Ramos (cell line): Measurements from ENCODE around the gene TMCC1.
"Not testable (repeated sequence)": the region's sequence is repeated elsewhere in the genome, so short reads cannot be mapped to it uniquely, and the experiment has no call there.

ENCODE experiments used
- in situ Hi-C: fragments of 300-500 bp; cut with MboI; formaldehyde crosslinking; loops from one replicate; pipeline ENCODE4 v1.14.3; 2022; ENCODE audit warnings: low sequenced_read_pairs; ENCODE audit not compliant: unreplicated experiment

The TMCC1 gene

DNA sequence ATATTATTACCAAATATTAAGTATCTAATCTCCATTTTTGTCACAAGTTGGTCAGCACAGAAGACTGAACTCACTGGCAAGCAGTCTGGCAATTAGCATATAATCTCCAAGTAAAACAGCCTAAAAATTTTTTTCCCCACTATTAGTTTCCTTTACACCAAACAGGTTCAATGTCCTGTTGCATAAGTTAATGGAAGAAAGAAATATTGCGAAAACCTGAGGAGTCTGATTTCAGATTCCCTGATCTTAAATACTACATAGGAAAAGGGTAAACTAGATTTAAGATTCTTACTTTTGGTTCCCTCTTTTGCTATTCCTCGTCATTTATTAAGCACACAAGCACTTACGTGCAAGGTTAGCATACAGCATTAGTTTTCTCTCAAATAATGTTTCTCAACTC, 153.9 kb downstream of the TMCC1 start:
- in situ Hi-C loops: no loop called here

DNA sequence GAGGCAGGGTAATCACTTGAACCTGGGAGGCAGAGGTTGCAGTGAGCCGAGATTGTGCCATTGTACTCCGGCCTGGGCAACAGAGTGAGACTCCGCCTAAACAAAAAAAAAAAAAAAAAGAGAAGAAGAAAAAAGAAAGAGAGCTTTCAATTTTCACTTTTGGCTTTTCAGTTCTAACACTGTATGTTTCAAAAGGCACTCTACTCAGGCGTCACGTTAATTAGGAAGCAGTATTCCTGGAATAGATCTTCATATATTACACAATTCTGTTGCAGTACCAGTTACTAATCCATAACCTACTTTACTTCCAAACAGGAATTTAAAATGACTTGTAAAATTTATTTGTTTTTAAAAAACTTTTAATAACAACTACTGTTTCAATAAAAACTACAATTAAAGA, 155.3 kb downstream of the TMCC1 start:
- in situ Hi-C loops: no loop called here

DNA sequence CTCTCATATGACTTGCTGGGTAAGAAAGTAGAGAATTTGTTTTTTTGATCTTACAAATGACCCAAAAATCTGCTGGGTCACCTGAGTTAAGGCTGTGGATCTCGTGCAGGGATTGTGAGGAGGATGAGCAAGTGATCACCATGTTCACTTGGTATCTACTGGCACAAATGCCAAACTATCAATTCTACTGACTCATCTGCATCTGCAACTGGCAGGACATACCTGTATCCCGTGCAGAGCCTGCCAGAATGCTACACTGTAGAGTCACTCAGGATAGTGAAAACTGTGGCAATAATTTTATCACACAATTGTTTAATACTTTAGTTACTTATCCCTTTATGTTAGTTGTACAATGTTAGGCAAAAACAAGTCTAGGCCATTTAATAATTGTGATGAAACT, 157.4 kb downstream of the TMCC1 start:
- in situ Hi-C loops: no loop called here

DNA sequence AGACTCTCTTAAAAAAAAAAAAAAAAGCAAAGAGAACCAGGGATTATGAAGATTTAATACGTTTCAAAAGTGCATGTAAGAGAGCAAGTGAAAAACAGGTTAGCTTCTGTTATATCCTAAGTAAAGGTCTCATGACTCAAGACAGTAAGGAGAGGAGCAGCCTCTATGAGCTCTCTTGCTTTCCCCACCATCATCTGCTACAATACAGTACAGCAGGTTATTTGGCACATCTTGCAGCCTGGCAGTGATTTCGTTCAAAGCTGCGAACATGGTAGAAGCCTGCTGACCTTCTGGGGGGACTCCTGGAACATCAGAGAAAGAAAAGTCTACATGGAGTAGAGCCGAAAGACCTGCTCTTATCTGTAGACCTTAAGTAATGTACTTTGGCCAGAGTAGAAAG, 157.9 kb downstream of the TMCC1 start:
- in situ Hi-C loops: no loop called here

DNA sequence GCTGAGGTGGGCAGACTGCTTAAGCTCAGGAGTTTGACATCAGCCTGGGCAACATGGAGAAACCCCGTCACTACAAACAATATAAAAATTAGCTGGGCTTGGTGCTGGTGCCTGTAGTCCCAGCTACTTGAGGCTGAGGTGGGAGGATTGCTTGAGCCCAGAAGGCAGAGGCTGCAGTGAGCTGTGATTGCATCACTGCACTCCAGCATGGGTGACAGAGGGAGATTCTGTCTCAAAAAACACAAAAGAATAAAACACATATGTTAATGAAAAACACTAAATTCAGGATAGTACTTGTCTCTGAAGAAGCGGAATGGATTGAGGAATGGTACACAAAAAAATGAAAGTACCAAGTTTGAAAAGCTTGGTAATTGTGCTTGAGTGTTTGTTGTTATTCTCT, 159.1 kb downstream of the TMCC1 start:
- in situ Hi-C loops: no loop called here

DNA sequence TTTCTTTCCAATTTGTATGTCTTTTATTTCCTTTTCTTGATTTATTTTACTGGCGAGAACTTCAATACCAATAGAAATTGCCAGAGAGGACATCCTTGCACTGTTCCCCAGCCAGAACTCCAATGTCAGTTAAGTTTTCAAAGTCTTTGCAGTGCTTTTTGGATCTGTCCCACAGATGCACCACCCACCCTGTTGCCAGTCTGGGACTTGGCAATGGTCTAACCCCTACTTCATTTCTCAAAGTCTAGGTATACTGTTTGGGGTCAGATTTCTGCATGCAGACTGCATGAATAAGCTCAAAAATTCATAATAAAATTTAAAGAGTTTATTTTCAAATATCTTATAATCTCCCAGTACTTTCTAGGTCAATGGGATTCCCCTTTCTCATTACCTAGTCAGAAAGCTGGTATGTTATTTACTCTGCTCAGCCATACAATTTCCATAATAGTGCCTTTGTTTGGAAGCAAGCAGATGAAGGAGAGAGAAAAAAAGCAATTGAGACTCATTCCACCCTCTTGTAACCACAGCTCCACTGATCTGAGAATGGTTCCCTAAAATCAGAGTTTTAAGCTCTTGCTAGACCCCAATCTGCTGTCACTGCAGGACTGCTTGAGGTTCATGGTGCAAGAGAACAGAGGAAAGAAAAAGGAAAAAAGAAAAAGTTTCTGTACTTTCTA, 161.2 kb downstream of the TMCC1 start:
- in situ Hi-C loops: no loop called here

DNA sequence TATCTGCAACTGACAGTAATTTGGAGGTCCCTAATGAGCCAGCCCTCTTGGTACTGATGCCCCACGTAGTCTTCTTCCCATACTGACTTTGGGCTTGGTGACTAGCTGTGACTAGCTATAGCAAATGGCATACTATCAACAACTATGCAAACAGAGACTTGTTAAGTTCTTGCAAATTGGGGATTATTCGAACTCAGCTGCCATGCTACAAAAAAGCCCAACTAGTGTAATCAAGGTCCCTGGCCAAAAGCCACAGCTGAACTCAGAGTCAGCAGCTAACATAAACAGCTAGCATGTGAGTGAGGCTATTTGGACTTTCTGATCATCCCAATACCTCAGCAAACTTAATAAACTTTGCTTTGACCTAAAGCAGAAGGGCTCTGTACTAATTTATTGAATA, 165.8 kb downstream of the TMCC1 start:
- in situ Hi-C loops: no loop called here

DNA sequence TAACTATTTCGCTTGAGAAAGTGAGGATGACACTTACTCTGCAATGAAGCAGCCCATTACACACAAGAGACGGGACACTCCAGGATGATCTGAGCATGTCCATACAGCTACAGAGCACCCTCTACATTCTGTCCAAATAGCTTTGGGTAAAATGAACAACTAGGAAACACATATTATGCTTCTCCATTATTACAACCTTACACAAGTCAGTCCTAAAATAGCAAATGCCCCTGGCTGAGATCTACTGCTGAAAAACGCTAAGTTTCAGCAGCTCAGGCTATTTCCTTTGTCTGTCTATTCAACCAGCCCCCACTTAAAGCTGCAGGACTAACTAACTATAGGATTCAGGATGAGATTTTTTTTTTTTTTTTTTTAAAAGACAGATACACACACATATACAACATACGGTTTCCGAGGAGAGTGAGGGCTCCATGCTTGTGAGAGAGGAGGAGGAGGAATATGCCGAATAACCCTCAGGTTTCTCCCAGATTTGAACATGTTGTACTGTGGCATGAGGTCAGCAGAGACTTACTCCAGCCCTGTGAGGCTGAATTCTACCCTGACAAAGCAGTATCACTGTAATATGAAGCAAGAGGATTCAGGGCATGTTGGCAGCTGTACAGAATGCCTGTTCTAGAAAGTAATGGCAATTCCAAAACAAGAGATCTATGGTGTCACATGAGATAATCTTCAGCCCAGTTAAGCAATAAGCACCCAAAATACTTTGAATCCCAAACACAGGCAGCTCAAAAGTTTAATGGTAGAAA, 169.8 kb downstream of the TMCC1 start:
- in situ Hi-C loops: no loop called here

DNA sequence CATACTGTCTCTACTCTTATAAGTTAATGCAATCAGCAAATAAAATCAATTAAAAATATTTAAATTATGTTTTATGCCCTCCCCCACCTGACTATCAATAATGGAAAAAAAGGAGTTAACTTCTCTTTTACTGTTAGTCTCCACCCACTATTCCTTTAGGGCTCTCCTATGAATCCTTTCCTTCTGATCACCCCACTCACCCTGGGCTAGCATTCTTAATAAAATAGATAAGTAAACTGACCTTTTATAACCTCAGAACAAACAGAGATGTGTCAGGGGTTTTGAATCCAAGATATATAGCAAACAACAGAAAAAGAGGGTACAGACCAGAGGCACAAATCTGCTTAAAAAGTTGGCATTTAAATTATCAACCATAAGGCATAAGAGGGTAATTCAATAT, 171.0 kb downstream of the TMCC1 start:
- in situ Hi-C loops: no loop called here

DNA sequence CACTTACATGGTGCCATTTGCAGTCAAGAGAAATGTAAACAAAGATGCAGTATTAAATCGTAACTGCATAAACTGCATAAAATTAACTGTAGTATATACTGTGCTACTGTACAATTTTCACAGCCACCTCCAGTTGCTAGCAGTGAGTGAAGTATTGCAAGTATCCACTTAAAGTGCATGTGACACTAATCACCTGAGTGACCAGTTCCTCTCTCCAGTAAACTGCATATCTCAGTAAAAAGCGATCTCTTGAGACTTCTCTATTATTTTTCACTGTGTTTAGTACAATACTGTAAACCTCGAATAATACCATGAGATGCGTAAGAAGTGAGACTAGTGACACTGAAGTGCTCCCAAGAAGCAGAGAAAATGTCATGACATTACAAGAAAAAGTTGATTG, 175.3 kb downstream of the TMCC1 start:
- in situ Hi-C loops: no loop called here

DNA sequence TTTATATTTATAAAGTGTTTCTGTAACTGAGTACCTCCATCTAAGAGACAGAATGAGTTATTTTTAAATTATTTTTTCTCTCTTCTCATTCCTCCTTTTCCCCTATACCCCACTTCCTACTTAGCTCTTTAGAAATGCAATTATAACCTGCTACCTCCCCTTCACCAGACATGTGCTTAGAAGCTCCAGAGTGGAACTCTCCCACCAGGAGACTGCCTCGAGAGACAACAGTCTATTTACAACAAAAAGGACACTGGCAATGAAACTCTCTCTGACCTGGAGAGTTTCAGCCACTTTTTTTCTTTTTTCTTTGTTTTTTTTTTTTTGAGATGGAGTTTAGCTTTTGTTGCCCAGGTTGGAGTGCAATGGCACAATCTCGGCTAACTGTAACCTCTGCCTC, 177.7 kb downstream of the TMCC1 start:
- in situ Hi-C loops: no loop called here

DNA sequence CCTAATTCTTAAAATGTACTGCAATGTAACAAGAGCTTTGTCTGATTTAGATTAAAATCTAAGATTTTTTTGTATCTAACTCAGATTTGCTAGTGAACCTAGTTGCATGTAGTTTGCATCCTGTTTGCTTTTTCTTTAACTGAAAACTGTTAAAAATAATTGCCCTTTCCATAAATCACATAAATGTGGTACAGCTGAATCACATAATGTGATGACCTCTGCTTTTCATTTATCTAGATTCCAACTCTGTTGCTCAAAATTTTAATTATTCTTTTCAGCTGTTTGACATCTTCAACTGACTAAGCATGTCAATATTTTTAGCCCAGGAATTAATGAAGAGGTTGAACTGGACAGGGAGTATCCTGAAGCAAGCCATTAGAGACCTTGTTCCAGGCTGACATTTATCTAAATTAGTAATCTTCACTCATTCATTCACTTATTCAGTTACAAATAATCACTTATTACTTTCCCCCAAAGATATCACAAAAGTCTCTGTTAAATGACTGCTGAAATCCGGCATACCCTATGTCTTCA, 185.1 kb downstream of the TMCC1 start:
- in situ Hi-C loops: no loop called here

DNA sequence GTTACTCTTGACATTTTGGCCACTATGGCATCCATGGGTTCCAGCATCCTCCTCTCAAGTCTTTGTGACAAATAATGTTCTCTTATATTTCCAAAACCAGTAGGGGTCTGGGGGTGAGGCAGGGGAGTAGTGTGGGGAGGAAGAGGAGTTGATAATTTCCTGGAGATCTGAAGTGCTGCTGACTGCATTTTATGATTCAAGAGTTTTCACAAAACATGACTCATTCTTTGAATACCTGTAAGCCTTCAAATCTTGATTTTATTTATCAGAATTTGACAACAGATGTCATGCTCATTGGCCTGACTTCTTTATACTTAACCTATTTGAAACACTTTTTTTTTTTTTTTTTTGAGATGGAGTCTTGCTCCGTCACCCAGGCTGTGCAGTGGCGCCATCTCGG, 188.2 kb downstream of the TMCC1 start:
- in situ Hi-C loops: no loop called here

DNA sequence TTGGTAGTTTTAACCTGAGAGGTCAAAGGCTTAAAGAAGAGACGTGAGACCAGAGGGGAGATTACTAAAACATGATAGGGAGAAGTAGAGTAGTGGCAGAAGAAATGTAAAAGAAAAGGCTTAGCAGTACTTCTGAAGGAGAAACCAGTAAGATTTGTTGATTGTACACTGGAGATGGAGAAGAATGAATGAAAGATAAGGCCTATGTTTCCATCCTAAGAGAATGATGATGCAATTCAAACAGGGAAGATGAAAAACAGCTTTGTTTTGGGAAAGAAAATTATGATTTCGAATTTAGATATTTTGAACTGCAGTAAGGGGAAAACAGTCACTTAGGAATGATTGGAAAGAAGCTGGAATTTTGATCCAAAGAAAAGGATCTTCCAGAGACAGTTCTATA, 189.6 kb downstream of the TMCC1 start:
- in situ Hi-C loops: no loop called here

DNA sequence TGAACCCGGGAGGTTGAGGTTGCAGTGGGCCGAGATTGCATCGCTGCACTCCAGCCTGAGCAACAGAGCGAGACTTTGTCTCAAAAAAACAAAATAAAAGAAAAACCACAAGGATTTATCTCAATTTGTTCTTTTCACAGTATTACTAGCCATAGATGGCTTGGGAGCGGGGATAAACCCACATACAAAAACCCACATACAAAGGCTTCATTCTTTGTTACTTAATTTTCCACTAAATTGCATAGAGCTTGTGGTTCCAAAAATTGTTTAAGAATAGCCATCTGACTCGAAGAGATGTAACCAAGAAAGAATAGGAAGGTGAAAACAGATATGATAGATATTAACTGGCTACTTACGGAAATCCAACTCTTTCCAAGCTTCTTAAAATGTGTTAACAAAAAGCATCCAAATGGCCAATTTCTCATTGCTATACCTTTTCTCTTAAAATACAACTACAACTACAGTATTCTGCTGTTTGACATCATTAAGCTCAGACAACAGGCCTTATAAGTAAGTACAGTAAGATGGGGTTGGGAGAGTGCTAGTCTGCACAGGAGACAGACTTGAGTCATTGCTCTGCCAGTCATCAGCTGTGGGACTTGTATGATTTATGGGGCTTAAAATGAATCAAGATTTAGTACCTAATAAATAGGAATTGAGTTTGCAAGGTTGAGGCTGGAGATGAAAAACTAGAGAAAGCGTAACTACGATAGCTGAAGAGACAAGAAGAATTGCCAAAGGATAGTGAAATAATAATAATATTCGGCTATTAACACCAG, 190.4 kb downstream of the TMCC1 start:
- in situ Hi-C loops: no loop called here

DNA sequence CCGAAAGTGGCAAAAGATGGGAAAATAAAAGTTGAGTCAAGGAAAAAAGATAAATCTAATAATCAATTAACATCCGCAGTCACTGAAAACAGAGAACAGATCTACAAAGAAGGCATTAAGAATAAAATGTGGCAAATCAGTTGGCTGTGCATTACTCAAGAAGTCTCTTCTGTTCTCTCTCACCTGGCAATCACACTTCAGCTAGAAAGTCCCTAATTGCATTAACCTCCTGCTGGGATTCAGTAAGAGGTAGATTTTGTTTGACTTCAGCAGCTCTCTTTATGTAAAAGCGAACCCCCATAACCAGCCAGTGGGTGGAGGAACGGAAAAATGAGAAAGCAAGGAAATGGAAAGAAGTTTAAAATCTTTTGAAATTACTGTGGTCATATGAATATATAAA, 192.3 kb downstream of the TMCC1 start:
- in situ Hi-C loops: no loop called here

DNA sequence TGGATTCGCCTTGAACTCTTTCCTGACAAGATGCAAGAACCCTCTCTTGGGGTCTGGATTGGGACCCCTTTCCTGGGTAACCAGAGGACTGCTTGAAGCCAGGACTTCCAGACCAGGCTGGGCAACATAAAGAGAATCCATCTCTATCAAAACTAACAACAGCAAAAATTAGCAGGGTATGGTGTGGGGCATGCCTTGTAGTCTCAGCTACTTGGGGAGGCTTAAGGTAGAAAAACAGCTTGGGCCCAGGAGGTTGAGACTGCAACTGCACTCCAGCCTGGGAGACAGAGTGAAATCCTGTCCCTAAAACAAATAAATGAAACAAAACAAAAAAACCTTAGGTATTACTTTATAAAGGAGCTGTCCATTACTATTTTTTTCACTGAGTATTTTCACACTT, 193.9 kb downstream of the TMCC1 start:
- in situ Hi-C loops: no loop called here

DNA sequence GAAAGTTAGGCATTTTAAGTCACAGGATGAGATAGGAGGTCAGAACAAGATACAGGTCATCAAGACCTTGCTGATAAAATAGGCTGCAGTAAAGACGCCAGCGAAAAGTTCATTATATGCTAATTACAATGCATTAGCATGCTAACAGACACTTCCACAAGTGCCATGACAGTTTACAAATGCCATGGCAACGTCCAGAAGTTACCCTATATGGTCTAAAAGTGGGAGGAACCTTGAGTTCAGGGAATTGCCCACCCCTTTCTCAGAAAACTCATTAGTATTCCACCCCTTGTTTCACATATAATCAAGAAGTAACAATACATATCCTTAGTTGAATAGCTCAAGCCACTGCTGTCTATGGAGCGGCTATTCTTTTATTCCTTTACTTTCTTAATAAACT, 194.3 kb downstream of the TMCC1 start:
- in situ Hi-C loops: no loop called here

DNA sequence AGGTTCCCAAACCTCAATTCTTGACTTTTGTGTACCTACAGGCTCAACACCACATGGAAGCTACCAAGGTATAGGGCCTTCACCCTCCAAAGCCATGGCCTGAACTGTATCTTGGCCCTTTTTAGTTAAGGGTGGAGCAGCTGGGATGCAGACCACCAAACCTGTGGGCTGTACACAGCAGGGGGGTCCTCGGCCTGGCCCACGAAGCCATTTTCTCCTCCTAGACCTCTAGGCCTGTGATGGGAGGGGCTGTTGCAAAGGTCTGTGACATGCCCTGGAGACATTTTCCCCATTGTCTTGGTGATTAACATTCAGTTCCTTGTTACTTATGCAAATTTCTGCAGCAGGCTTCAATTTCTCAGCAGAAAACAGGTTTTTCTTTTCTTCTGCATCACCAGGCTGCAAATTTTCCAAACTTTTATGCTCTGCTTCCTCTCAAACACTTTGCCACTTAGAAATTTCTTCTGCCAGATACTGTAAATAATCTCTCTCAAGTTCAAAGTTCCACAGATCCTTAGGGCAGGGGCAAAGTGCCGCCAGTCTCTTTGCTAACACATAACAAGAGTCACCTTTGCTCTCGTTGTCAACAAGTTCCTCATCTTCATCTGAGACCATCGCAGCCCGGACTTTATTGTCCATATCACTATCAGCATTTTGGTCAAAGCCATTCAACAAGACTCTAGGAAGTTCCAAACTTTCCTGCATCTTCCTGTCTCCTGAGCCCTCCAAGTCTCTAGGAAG, 196.1 kb downstream of the TMCC1 start:
- in situ Hi-C loops: no loop called here

DNA sequence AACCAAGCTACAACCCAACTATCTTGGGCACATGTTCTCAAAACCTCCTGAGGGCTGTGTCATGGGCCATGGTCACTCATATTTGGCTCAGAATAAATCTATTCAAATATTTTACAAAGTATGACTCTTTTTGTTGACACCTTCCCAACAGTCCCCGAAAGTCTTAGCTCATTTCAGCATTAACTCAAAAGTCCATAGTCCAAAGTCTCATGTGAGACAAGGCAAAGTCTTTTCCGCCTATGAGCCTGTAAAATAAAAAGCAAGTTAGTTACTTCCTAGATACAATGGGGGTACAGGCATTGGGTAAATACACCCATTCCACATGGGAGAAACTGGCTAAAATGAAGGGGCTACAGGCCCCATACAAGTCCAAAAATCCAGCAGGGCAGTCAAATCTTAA, 197.1 kb downstream of the TMCC1 start:
- in situ Hi-C loops: not testable (repeated sequence)
